Stimulated activated CD4-positive, alpha-beta T cell treated with anti-CD3 and anti-CD28 coated beads, Interleukin-4, amount 100 ng/mL, for 4 hours (primary cell): Measurements from ENCODE around the gene NMT1.

ENCODE experiments used
- DNase-seq, 2 experiments: peaks; one replicate each; pipeline ENCODE4 v3.0.0-alpha.2; 2020

NMT1 gene

DNA sequence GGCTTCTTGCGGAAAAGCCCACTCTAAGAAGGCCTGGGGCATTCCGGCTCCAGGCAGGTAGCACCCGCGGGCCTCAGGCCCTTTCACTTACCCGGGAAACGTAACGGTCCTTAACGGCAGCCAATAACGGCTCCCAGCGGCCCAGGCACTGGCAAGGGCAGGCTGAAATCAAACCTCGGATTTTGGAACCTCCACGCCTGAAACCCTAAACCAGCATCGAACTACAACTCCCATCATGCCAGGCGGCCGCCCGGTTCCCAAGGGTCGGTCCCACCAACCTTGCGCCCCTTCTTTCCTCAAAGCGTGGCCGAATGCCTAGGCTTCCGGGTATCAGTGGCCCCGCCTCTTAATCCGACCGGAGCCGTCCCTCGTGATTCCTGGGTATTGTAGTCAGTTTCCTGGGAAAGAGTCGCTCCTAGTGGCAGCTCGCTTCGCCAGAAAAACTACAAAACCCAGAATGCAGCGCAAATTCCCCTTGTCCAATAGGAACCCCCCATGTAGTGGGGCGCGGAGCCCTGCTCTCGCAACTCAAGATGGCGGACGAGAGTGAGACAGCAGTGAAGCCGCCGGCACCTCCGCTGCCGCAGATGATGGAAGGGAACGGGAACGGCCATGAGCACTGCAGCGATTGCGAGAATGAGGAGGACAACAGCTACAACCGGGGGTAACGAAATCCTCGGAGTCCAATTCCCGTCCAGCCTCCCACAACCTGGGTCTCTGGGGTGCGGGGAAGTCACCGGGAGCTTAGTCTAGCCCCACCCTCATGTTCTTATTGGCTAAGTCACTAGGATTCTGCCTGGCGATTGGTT, at the start of gene NMT1:
TSS of gene NMT1 (plus strand) at position 521 of the 809 bp plus-strand sequence. CDS start at position 534, 13 bp downstream.
- DNase-seq = peak; percentile 90 to 98

DNA sequence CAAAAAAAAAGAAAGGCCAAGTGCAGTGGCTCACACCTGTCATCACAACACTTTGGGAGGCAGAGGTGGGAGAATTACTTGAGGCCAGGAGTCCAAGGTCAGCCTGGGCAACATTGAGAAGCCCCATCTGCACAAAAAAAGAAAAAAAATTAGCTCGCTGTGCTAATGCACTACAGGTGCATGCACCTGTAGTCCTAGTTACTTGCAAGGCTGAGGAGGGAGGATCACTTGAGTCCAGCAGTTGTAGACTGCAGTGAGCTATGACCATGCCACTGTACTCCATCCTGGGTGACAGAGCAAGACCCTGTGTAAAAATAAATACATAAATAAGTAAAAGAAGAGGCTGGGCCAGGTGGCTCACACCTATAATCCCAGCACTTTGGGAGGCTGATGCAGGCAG, 49.4 kb upstream of the NMT1 start:
- DNase-seq = no peak

DNA sequence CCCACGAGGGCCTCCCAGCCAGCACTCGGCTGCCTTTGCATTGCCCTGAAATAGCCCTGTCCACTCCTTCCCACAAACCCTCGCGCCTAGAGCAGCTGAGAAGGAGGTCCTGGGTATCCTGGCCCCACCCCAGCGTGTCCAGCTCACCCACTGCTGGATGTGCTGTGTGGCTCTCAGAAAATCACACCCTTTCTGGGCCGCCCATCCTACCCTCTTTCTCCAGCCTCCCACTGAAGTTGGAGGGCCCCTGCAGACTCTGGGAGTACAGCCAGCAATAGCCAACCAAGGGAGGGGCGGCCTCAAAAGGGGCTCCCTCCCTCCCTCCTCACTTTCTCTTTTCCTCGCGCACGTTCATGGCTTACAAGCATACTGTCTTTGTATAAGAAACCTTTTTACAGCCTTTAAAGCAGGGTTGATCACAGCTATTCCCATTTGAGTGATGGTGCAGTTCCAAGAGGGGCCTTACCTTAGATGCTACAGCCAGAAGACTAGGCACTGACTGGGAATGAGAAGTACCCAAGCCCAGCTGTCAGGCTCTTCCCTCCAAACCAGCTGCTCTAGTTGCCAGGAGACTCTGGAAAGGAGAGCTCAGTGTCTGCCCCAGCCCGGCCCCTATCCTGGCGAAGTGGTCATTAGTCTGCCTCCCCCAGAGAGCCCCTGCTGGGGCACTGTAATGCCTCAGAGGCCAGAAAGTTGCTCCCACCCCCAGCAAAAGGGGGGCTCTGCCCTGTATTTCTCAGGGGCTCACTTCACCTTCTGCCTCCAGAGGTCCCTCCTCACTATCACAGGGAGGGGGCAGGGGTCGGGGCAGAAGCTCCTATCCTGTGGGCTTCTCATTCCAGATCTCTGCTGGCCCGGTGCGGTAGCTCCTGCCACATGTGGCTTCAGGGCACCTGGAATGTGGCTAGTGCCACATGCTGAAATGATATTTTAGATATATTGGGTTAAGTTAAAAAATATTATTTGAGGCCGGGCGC, 47.8 kb upstream of the NMT1 start:
- no peak for DNase-seq

DNA sequence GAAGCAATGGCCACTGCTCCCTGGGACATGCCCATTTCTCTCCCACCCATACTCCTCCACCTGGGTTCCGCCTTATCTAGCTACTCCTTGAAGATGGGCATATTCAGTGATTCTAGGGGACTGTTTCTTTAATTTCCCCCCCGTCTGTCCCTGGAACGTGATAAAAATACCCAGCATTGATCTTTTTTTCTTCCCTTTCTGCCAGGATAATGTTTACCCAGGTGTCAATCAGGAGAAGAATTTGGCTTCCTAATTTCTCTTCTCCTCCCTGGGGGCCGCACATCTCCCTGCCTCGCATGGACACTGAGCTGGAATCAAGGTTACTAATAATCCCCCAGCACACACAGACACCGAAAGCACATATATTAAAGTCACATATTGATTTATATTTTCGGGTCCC, 44.9 kb upstream of the NMT1 start:
- no peak for DNase-seq

DNA sequence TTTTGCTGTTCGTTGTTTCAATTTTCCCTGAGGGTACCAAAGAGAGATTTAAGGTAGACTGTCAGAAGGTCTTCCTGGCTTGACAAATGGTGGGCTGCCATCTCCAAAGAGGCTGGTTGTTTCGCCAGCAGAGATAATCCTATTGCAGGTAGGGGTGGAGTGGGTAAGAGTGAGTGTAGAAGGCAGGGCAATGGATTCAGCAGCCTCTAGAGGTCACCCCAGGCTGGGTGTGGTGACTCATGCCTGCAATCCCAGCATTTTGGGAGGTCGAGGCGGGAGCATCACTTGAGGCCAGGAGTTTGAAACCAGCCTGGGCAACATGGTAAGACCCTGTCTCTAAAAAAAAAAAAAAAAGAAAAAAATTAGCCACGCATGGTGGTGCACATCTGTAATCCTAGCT, 44.3 kb upstream of the NMT1 start:
- DNase-seq = no peak

DNA sequence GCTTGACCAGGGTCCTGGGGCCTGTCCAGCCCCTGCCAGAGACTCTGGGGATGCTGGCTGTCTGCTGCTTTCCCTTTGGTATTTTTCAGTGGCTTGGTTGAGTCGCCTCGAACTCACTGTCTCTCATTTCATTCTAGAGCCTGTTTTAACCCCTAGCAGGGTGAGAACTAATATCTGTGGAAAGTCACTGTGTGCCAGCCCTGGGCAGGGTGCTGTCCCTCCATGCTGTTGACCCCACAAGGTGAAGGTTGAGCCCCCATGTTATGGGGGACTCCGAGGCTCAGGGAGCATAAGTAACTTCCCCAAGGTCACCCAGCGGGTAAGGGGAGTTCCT, 42.6 kb upstream of the NMT1 start:
- DNase-seq = no peak

DNA sequence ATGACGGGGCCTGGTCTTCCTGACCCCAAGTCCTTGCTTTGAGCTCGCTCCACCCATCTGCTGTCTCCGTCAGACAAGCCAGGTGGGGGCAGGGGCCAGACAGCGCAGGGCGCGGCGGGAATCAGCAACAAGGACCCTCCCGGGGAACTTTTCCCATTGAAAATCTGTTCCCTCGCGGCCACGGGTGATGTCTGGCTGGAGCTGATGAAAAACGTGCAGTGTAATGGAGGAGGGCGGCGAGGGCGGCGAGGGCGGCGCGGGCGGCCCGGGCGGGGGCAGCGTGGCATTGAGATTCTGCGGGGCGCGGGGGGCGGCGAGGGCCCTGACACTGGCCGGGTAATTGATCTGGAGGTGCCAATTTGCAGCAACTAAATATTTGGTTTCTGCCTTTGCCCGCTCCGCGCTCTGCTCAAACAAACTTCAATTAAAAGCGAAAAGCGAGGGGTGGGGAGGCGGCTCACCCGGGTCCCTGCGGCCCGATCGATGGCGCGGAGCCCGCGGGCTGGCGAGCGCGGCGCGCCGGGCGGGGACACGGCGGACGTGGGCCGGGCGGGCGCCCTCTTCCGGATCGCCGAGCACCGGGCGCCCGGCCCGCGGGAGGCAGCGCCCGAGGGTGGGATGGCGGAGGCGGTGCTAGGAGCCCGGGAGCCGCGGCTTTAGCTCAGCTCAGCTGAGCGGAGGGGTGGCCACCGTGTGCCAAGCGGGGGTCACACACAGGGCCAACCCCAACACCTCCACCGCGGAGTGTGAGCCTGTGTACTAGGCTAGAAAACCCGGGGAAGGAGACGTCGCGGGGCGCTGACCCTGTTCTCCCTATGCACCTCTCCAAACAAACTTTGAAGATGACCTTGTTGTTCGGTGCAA, 42.0 kb upstream of the NMT1 start:
- DNase-seq = peak; percentile 9 to 50

DNA sequence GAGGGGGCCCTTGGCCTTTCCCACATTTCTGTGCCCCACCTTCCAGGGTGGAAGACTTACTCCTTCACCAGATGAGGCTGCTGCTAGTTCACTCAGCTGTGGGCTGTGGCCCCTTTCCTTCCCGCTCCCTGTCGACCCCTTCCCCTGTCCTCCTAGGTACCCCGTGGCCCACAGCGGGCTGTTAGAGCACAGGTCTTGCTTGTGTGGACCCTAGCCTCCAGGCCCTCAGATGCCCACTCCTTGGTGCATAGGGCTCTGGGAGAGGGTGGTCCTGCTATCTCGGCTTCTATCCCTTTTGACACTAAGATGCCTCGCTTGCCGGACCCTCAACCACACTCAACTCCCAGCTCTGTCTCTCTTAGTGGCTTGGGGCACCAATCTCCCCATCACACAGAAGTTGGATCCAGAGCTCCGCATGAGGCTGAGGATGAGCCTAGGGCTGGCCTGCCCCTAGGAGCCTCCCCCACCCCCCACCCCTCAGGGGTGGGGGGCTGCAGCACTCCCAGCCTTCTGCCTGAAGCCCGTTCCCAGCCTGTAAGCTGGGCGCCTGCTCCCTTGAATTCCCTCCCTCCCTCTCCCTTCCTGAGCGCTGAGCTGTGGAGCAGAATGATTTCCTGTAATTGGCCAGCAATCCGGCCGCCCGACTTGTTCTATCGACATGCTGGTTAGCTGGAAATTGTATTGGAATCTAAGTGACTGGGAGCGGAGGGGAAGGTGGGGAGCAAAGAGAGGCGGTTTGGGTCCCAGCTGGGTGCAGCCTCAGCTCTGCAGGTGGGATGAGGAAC, 40.6 kb upstream of the NMT1 start:
- no peak for DNase-seq

DNA sequence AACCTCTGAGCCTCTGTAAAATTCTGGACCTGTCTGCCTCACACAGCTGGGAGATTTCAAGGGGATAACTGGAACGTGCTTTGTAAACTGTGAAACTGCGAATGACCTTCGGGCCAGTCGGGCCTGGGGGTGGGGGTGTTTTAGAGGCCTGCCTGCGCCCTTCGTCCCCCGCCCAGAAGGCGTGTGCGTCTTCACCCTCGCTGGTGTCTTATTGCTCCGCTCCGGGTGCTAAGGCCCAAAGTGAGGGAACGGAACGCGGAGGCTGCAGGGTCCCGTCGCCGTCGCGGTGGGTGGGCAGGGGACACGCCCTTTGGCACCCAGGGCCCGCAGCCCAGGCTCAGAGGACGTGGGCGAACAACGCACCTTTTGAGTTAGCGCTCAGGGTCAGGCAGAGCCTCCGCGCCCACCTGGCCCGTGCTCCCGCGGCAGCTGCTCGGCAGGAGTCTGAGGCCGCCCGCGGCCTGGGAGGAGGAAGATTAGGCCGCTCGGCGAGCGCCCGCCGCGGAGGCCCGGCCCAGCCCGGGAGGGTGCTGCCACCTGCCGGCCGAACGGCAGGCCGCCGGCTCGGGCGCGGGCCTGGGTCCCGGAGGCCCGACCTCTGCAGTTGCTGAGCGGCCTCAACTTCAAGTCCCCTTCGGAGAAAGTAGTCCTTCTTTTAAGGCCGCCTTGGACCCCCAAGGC, 39.4 kb upstream of the NMT1 start:
- DNase-seq = peak; percentile 45 to 75

DNA sequence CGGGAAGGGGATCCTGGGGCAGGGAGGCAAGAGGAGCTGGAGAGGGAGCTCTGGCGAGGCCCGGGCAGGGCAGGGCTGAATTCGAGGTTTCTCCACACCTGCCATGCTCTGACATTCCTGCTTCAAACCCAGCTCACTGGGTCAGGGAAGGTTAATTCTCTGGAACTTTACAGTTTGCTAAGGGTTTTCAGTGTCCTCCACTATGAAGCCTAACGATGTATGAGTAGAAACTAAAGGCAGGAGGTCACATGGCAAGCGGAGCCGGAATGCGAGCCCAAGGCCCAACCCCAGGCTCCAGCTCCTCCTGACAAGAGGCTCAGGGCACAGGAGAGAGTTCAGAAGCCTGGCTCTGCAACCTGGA, 38.8 kb upstream of the NMT1 start:
- DNase-seq = no peak

DNA sequence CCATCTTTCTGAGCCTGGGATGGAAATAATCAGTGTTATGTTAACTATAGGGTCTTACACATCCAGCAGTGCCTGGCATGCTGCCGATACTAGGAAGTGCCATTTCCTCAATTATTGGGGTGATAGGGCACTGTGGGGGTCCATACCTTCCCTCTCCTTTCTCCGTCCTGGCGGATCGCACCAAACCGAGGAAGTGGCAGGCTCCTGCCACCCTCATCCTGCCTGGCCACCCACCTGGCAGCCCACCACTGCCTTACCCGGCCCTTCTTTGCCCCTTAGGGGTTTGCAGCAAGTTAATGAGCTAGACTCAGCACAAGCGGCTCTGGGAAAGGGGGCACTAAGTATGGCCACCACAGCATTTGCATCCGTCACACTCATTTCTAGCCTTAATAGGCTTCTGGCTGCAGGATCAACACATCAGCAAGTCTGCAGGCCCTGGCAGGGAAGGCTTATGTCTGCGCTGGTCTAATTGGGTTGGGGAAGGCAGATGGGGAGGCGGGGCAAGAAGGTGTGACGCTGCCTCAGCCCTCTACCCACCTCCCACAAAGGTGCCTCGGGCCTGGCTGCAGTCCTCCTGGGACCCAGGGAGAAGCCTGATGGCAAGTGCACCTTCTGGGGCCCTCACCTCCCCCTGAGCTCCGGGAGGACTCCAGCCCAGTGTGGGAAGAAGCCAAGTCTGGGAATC, 38.3 kb upstream of the NMT1 start:
- DNase-seq = no peak

DNA sequence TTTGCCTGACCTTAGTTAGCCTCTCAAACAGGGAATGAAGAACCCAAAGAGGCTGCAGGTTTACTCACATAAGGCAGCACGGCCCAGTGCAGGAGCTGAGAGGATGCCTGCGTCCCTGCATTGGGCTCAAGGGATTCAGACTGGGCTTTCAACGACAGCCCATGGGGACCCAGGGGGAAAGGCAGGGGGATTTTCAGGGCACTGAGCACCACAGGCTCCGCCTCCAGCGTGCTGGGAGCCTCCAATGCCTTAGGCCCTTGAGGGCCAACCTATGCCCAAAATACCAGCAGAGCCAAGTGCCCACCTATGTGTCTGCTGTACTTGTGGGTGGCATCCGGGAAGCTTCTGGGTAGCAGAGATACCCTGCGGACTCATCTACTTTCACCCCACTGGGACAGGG, 32.0 kb upstream of the NMT1 start:
- DNase-seq = no peak

DNA sequence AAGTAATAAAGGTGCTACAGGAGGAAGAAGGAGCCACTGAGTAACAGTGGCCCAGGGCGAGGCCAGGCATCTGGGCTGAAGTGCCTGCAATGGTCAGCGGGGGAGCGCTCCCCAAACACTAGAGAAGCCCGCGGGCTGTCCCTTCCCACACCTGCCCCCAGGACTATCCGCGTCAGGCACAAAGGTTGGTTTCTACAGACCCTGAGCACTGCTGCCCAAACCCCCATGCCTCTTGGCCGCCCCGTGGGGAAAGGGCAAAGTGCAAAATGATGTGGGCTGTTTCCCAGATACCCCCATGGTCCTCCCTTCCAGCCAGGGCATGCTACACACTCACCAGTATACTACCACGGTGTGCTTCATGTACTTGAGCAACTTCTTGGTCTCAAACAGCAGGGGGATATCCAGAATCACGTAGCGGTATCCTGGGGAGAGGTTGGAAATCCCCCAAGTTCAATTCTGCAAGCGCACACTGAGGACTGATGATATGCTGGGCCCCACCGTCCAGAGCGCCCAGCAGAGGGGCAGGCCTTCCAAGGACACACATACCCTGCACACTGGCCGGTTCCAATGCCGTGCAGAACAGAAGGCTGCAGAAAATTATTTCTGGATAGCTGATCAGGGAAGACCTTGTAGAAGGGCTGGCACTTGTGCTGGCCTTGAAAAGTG, 31.2 kb upstream of the NMT1 start:
- no peak for DNase-seq

DNA sequence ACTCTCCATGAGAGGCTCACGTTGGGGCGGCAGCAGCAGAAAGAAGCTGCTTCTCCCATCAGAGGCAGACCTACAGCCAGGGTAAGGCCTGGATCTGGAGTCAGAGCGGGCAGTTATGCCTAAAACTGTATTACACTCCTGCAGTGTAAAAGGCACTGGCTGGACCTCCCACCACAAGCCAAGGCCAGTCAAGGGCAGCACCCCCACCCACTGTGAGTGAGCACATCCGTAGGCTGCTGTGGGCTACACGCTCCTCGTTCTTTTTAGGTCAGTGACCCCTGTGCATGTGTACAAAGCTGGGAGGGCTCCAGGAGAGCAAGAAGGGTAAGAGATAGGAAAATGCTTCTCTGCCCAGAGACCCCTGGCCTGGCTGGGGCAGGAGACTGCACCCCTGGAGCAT, 30.4 kb upstream of the NMT1 start:
- DNase-seq = no peak

DNA sequence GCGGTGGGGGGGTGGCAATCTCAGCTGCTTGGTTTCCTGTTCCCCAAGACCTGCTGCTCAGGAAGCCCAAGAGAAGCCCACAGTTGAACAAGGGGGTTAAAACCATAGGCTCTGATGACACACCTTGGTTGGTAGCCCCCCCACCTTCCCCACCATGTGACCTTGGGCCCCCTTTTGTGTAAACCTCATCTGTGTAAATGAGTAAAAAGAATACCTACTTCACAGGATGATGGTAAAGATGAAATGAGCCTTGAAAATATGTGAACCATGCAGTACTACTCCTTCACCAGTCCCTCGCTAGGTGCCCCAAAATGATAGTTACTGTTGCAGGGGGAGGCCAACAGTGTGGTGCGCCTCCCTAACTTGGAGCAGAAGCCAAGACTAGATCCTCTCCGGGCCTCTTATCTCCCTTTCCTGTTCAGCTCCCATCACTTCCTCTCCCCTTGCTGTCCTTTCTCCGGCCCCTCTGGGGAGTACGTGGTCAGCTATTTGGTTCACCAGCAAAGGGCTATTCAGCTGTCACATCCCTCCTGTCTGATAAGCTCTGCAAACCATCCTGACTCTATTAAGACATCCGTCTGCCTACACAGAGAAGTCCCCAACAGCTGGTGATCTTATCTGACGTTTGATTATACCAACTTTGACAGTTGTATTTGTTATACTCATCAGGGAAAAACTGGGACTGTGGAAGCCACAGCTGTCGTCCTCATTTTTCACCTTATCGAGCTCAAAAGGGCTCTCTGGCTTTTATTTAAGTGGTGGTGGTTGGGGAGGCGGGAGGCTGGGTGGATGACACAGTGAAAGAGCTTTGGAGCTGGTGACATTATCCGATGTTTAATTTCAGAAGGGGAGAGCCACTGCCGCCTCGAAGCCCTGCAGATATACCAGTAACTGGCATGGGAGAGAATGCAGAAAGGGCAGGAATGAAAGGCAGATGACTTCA, 29.6 kb upstream of the NMT1 start:
- no peak for DNase-seq

DNA sequence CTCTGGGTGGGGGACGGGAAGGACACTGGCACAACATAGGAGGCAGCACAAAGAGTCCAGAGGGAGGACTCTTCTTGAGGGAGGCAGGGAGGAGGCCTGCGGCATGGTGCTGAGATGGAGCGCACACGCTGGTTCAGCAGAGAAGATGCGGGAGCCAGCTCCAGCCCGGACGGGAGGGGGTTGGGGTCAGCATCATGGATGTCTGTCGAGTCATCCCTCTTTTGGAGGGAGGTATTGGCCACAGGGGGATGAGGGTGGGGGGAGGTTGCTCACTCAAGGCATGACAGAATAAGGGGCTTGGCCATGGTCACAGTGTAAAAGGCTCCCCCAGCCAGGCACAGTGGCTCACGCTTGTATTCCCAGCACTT, 29.0 kb upstream of the NMT1 start:
- no peak for DNase-seq

DNA sequence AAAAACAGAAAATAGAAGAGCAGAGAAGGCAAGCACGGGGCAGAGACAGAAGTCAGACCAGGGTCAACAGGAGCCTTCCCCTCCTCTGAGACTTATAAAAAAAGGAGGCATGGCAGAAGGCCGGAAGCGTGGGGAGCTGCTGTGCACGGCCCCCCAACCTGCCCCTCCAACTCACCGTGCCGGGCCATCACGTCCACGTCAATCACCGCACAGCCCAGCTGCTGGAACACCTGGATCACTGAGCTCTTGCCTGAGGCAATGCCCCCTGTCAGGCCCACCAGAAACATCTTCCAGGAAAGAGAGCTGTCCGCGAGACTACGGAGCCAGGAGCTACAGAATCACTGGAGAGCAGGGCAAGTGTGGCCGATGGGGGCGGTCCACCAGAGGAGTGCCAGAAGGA, 26.5 kb upstream of the NMT1 start:
- no peak for DNase-seq

DNA sequence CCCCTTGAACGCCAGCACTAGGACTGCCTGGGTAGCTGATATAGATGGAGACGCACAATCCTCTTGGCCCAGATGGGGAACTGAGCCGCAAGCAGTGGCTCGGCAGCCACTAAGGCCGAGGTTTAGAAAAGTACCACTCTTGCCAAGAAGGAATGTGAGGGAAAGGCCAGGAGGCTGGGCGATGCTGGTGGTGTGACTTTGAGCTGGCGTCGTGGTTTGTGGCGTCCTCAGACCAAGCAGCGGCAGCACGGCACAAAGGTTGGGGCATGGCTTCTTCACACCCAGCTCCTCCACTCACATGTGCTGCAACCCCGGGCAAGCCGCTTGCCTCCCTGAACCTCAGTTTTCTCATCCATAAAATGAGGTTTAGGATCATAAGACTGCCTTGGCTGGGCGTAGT, 25.3 kb upstream of the NMT1 start:
- DNase-seq = no peak

DNA sequence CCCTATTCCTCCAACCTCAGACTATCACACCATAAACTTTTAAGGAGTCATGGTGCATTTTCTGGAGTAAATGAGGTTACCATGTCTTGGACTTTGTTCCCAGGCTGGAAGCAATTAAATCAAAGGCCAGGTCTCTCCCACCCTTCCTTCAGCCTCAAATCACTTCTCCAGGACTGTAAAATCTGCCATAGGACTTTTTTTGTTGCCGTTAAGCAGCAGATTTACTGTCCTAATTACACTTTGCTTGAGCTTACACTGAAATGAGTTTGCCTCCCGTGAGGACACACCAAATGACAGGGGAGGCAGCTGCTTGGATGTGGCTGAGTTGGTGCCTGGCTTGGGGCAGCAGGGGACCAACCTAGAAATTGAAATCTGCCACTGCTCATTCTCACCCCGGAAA, 24.4 kb upstream of the NMT1 start:
- no peak for DNase-seq
